WTC11 (cell line): ENCODE data around the gene HACD3.

Experiments
- RELA ChIP-seq: sonication (generic); formaldehyde crosslinking; IDR thresholded peaks from 2 replicates; pipeline ENCODE4 v1.8.1; 2022; ENCODE audit warnings: missing genetic modification reagents, mild to moderate bottlenecking, borderline replicate concordance
- SP1 ChIP-seq: sonication (generic); formaldehyde crosslinking; conservative IDR thresholded peaks from 2 replicates; pipeline ENCODE4 v1.8.1; 2022; ENCODE audit warnings: missing genetic modification reagents
- TF ChIP-seq, protein P1 (sequence below): fragments of 200-600 bp; IDR thresholded peaks from 2 replicates; pipeline ENCODE4 v1.8.0; 2022; ENCODE audit warnings: antibody characterized with exemption
- TF ChIP-seq, protein P2 (sequence below): sonication (generic); formaldehyde crosslinking; IDR thresholded peaks from 2 replicates; pipeline ENCODE4 v1.8.1; 2022; ENCODE audit warnings: mild to moderate bottlenecking, moderate library complexity, missing genetic modification reagents
- TF ChIP-seq, protein P3 (sequence below): sonication (generic); formaldehyde crosslinking; IDR thresholded peaks from 2 replicates; pipeline ENCODE4 v1.8.1; 2022; ENCODE audit warnings: low read depth, missing genetic modification reagents, borderline replicate concordance

DNA sequence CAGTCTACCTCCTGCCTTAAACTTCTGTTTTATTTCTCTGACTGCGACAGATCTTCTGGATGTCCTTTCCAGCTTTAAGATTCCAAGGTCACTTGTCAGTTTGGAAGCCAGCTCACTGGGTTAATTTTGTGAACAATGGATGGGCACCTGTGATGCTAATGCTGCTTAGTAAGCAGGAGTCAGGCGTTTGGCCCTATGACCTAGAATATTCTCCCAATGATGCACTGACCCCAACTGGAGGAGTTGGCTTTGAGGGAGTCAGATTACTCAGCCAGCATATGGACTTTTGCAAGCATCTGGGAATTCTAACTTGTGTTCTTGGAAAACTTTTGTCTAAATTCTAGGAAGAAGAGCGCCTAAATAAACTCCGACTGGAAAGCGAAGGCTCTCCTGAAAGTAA lies 28.1 kb downstream of the HACD3 start:
- TF ChIP-seq, protein P1, sequence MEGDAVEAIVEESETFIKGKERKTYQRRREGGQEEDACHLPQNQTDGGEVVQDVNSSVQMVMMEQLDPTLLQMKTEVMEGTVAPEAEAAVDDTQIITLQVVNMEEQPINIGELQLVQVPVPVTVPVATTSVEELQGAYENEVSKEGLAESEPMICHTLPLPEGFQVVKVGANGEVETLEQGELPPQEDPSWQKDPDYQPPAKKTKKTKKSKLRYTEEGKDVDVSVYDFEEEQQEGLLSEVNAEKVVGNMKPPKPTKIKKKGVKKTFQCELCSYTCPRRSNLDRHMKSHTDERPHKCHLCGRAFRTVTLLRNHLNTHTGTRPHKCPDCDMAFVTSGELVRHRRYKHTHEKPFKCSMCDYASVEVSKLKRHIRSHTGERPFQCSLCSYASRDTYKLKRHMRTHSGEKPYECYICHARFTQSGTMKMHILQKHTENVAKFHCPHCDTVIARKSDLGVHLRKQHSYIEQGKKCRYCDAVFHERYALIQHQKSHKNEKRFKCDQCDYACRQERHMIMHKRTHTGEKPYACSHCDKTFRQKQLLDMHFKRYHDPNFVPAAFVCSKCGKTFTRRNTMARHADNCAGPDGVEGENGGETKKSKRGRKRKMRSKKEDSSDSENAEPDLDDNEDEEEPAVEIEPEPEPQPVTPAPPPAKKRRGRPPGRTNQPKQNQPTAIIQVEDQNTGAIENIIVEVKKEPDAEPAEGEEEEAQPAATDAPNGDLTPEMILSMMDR: no peak
- TF ChIP-seq, protein P2, sequence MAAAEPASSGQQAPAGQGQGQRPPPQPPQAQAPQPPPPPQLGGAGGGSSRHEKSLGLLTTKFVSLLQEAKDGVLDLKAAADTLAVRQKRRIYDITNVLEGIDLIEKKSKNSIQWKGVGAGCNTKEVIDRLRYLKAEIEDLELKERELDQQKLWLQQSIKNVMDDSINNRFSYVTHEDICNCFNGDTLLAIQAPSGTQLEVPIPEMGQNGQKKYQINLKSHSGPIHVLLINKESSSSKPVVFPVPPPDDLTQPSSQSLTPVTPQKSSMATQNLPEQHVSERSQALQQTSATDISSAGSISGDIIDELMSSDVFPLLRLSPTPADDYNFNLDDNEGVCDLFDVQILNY (CRISPR knock-in tag): no peak
- TF ChIP-seq, protein P3, sequence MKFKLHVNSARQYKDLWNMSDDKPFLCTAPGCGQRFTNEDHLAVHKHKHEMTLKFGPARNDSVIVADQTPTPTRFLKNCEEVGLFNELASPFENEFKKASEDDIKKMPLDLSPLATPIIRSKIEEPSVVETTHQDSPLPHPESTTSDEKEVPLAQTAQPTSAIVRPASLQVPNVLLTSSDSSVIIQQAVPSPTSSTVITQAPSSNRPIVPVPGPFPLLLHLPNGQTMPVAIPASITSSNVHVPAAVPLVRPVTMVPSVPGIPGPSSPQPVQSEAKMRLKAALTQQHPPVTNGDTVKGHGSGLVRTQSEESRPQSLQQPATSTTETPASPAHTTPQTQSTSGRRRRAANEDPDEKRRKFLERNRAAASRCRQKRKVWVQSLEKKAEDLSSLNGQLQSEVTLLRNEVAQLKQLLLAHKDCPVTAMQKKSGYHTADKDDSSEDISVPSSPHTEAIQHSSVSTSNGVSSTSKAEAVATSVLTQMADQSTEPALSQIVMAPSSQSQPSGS (CRISPR knock-in tag): no peak
- no peak for TF ChIP-seq SP1
- no peak for TF ChIP-seq RELA (CRISPR knock-in tag)
